GM21576 (cell line): Measurements from ENCODE around the gene ITGAL.
"Not testable (repeated sequence)": the region's sequence is repeated elsewhere in the genome, so short reads cannot be mapped to it uniquely, and the experiment has no call there.

Experiments
- ATAC-seq: cut with Tn5 transposase; IDR thresholded peaks from one replicate; pipeline ENCODE4 v1.9.1; 2021; ENCODE audit warnings: mild to moderate bottlenecking, moderate library complexity; ENCODE audit not compliant: unreplicated experiment

The ITGAL gene

GRCh38 chr16:30472328-30472942 lies at the start of gene ITGAL:
Gene ITGAL, plus strand, starts transcription at chr16:30472742. Its CDS starts 96 bp downstream, at chr16:30472838.
- no peak for ATAC-seq

GRCh38 chr16:30428055-30428454 lies 44.5 kb upstream of the ITGAL start:
- no peak for ATAC-seq

DNA sequence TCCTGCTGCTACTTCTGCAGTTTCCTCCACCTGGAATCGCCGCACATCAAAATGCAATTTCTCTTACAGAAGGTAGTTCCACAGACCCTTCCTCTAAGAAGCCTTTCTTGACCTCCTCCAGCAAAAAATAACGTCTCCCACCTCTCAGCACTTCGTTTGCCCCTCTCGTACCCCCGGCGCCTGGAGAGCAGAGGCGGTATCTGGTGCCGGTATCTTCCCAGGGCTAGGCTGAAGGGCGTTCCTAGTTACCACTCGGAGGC lies 43.2 kb upstream of the ITGAL start:
- no peak for ATAC-seq

- ATAC-seq, result peak; percentile 91
These were observed 42.7 kb upstream of the ITGAL start, which contains the start of gene DCTPP1 for GRCh38 chr16:30429678-30430427. Gene DCTPP1, minus strand, starts transcription at chr16:30430030. Its CDS starts 50 bp downstream, at chr16:30429980.

- ATAC-seq, result no peak
These were observed 42.0 kb upstream of the ITGAL start for GRCh38 chr16:30430428-30430970.

- no peak for ATAC-seq
These were observed 37.7 kb upstream of the ITGAL start for GRCh38 chr16:30434852-30435251.

GRCh38 chr16:30437511-30438046 lies 35.0 kb upstream of the ITGAL start:
- no peak for ATAC-seq

DNA sequence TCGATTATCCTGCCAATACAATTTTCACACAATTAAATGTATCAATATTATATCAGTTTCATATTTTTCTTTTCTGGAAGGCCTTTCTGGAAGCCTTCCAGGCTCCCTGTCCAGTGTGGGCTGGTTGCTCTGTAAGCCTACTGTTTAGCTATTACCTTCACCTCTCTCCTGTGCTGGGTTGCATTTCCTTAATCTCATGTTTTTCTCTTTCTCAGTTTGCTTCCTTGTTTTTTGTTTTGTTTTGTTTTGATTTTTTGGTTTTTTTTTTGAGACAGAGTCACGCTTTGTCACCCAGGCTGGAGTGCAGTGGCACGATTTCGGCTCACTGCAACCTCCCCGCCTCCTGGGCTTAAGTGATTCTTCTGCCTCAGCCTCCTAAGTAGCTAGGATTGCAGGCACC lies 33.7 kb upstream of the ITGAL start:
- ATAC-seq, result no peak

GRCh38 chr16:30439720-30440348 lies 32.7 kb upstream of the ITGAL start:
- ATAC-seq, result no peak

DNA sequence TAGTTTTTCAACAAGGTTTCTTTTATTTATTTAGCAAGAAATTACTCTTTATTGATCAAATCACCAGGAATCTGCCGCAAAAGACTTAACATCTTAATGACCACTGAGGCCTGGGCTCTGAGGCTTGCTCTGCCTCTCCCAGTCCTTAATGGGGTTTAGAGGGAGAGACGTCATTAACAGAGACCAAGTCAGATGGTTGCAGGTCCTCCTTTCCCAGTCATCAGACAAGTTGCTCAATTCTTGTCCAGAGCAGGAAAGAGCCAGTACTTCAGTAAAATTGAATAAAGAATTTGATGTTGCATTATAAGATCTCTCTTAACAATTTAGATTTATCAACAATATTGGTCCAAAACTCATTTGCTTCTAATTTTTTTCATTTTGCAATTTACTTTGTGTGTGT lies 28.9 kb upstream of the ITGAL start:
- ATAC-seq, result no peak

DNA sequence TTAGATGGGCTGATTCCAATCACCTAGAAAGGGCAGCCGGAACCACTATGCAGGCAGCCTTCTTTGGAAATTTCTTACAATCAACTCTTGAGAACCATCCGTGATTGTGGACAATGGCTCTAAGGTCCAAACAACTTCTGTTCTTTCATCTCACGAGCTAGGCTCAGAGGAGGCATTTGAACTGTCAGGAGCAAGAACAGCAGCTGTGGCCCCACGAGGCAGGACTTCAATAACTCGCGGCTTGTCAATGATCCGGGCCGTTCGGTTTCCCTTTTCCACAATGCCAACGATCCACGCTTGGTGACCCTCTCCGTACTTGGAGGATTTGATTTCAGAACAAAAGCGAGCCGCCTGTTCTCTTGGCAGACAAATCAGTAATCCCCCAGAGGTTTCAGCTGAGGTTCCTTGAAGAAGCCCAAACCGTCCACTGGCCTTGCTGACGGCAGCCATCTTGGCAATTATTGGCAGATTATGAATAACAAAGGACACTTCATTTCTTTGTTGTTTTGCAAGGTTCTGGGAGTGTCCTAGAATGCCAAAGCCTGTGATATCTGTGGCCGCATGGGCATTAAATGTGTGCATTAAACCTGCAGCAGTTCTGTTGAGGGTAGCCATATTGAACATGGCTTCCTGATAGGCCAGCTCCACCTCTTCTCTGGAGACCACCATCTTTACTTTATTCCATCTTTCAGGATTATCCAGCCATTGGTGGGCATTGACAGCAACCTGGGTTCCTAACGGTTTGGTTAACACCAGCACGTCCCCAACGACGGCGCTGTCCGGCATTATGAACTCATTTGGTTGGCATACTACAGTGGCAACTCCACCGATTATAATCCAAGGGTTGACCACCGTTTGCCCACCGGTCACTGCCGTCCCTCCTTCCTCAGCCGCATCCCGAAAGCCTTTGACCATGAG lies 28.1 kb upstream of the ITGAL start:
- no peak for ATAC-seq

DNA sequence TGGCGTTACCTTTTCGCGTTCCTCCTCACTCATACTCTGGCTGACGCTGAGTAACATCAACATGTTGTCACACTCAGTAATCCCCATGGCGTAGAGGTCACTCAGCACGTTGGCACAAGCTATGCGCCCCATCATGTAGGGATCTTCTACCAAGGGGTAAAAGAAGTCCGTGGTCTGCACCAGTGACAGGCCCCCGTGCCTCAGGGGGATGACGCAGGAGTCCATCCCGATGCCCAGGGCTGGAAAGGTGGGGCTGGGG lies 27.5 kb upstream of the ITGAL start:
- ATAC-seq, result no peak

- peak; percentile 81 for ATAC-seq
These were observed 26.9 kb upstream of the ITGAL start, which contains the start of gene SEPHS2 for GRCh38 chr16:30445408-30446202. Gene SEPHS2, minus strand, starts transcription at chr16:30445874. Its CDS starts 147 bp downstream, at chr16:30445727.

GRCh38 chr16:30446203-30446595 lies 26.3 kb upstream of the ITGAL start:
- no peak for ATAC-seq

DNA sequence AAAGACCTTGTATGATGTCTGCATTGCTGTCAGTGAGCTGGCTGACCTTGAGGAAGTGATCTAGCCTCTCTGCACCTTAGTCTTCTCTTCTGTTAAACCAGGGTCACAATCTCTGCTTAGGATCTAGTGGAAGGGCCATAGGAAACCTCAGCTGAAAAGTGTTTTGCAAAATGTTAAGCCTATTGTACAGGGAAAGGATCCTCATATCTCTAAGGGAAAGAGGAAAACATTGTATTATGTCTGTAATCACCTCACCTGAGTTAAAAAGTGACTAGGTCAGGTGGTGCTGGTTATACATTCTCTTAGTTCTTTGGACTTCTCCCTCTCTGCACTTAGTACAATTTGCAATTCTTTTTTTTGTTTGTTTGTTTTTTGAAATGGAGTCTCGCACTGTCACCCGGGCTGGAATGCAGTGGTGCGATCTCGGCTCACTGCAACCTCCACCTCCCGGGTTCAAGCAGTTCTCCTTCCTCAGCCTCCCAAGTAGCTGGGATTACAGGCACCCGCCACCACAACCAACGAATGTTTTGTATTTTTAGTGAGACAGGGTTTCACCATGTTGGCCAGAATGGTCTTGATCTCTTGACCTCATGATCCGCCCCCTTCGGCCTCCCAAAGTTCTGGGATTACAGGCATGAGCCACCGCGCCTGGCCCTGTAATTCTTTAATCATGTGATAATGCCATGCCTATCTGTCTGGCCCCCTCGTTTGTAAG lies 24.9 kb upstream of the ITGAL start:
- ATAC-seq, result no peak

- no peak for ATAC-seq
These were observed 23.5 kb upstream of the ITGAL start for GRCh38 chr16:30449116-30449435.

DNA sequence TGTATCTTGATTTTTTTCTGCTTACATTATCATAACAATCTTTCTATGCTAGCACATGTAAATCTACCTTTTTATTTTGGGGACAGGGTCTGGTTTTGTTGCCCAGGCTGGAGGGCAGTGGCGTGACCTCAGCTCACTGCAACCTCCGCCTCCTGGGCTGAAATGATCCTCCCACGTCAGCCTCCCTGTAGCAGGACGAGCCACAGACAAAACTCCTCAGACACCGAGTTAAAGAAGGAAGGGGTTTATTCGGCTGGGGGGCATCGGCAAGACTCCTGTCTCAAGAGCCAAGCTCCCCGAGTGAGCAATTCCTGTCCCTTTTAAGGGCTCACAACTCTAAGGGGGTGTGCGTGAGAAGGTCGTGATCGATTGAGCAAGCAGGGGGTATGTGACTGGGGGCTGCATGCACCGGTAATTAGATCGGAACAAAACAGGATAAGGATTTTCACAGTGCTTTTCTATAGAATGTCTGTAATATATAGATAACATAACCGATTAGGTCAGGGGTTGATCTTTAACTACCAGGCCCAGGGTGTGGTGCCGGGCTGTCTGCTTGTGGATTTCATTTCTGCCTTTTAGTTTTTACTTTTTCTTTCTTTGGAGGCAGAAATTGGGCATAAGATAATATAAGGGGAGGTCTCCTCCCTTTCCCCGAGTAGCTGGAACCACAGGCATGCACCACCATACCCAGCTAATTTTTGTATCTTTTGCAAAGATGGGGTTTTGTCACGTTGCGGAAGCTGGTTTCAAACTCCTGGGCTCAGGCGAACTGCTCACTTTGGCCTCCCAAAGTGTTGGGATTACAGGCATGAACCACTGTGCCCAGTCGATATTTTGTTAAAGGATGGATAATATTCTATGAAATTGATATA lies 19.6 kb upstream of the ITGAL start:
- ATAC-seq, result not testable (repeated sequence)

DNA sequence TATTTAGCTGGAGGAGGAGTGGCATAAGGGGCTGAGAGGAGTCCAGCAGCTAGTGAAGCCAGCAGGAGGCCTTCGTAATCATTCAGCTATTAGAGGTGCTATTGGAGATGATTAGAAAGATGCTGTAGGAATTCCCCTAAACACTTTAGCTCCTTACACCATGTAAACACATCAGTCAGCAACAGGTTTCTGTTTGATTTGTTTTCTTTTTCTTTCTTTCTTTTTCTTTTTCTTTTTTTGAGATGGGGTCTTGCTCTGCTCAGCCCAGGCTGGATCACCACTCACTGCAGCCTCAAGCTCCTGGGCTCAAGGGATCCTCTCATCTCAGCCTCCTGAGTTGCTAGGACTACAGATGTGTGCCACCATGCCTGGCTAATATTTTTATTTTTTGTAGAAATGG lies 16.2 kb upstream of the ITGAL start:
- no peak for ATAC-seq

DNA sequence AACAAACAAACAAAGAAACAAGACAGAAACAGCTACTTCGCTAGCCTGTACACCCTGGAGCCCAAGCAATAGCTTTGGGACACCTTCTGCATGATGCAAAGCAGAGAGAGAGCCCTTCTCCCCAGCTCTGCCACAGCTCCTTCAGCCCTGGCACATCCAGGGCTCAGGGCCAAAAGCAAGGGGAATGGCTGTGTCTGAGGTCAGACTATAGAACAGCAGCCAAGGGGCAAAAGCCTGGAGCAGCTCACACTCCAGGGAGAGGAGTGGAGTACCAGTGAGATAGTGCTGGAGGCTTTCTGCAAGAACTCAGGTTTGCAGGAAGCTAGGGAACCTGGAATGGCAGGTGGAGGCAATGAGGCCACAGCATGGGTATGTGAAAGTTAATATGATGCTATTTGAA lies 15.3 kb upstream of the ITGAL start:
- ATAC-seq, result no peak
